ENCODE results near the gene CCDC171.
"Not testable (repeated sequence)": the region's sequence is repeated elsewhere in the genome, so short reads cannot be mapped to it uniquely, and the experiment has no call there.

The CCDC171 gene

DNA sequence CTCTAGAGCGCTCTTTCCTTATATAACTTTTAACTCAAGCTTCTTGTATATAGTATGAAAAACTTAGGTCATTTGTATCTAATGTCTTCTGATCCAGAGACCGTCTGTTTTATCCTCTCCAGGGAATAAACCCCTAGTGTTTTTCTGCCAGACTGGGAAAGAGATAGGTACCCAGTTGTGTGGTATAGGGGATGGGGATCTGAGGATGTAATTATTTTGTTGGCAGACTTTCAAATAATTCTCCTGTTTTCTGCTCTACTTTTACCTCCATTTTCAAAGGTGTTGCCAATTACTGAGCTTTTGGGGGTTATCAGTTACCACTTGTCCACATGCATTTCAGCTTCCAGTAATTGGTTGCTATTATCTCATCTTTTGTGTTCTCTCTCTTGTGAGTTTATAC is 17.9 kb downstream of the CCDC171 start:
- no peak for DNase-seq (ENCODE audit: low spot score)

DNA sequence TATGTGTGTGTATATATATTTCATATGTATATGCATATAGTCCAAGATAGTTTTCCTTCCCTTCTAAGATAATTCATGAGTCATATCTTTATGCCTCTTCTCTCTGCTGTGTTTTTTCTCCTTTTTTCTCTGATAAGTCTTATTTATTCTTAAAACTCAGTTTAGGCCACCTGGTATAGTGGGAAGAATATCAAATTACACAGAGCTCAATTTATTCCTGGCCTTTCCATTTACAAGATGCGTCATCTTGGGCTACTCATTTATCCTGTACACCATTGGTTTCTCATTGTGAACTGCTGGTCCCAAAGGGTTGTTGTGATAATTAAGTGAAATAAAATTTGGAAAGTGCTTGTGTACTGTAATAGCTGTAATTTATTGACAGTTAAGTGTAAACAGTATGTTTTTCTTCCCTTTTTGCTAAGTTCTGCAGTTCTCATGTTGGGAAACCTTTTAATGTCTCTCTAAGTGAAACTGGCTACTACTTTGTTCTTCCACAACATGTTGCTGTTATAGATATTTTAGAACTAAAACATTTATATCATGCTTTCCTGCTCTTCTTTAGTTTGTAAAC is 19.4 kb downstream of the CCDC171 start:
- DNase-seq (ENCODE audit: low spot score), result no peak

DNA sequence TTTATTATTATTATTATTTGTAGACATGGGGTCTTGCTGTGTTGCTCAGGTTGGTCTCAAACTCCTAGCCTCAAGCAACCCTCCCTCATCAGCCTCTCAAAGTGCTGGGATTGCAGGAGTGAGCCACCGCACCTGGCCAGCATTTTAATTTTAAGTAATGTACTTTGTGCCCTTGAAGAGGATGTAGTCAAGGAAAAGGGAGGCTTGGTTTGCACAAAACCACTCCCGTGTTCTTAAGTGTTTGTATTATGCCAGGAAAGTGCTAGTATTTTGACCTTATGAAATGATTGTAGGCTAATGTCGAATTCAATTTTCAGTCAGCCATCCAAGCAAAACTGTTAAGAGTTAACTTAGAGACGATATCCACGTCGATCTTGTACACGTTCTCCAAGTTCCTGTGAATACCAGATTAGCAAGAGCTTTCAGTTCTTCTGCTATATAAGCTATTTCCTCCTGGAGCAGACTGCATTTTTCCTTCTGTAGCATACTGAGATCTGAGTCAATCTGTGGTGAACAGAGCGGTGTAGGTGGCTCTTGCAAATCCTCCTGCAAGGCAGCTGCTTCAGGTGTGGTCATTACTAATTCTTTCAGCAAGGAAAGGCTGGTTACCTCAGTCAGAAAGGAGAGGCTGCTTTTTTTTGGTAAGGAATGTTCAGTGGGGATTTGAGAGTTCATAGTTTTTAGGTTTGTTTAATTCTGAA is 23.7 kb downstream of the CCDC171 start:
- no peak for DNase-seq (ENCODE audit: low spot score)

DNA sequence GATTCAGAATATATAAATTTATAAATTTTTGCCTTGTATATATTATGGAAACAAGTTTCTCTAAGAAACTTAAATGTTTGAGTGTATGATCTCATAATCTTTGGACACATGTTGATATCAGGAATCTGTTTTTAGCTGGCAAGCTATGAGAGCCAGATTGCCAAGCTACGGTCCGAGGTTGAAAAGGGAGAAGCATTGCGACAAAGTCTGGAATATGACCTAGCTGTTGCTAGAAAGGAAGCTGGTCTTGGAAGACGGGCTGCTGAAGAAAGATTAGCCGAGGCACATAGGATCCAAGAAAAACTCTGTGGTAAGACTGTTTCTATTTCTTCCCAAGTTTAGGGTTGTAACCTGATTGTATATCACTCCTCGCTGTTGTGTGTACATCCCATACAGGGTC is 25.9 kb downstream of the CCDC171 start:
- no peak for DNase-seq (ENCODE audit: low spot score)

DNA sequence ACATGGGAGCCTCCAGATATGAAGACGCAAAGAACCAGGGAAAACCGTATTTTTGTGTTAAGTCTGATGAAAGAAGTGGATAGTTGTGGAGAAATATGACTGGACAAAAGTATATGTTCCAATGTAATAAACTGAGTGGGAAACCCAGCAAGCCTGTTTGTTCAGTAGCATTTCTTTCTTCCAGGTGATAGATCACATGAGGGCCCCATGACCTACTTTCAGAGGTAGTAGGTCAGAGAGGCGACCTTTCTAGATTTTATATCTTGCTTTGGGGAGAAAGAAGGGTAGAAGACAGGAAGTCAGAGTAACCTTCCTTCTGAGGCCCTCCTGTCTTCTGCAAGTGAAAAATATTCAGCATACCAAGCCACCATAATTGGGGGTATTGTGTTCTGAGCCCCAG is 31.5 kb downstream of the CCDC171 start:
- no peak for DNase-seq (ENCODE audit: low spot score)

DNA sequence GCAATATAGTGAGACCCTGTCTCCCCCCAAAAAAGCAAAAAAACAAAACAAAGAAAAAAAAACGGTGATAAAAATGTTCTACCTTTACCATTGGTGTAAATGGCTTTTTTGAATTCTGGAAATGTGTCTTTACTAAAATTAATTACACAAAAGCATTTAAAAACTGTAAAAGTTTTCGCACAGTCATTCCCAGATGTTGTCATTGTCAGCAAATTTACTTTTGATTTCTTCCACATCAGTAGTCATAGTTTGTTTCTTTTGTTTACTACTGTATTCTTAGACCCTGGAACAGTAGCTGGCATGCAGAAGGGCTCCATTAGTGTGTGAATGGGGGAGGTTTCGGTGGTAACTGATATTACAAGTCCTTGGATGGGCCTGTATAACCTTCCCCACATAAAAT is 39.5 kb downstream of the CCDC171 start:
- no peak for DNase-seq (ENCODE audit: low spot score)

DNA sequence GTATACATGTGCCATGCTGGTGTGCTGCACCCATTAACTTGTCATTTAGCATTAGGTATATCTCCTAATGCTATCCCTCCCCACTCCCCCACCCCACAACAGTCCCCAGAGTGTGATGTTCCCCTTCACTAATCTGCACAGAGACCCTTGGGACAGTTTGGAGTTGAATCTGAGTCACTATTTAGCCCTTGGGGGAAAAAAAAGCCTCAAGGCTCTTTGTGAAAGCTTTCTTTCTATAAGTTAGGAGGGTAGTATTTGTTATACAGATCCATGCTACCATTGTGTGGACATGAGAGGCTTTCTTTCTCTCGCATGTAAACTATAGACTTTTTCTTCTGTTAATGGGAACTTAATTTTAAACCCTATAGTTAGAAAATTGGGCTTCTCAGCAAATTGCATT is 40.1 kb downstream of the CCDC171 start:
- not testable (repeated sequence) for DNase-seq (ENCODE audit: low spot score)

DNA sequence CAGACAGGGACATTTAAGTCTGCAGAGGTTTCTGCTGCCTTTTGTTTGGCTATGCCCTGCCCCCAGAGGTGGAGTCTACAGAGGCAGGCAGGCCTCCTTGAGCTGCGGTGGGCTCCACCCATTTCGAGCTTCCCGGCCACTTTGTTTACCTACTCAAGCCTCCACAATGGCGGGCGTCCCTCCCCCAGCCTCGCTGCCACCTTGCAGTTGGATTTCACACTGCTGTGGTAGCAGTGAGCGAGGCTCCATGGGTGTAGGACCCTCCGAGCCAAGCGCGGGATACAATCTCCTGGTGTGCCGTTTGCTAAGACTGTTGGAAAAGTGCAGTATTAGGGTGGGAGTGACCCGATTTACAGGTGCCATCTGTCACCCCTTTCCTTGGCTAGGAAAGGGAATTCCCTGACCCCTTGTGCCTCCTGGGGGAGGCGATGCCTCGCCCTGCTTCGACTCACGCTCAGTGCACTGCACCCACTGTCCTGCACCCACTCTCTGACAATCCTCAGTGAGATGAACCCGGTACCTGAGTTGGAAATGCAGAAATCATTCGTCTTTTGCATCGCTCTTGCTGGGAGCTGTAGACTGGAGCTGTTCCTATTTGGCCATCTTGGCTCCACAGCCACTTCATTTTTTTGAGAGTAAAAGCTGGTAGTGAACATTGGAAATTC is 48.0 kb downstream of the CCDC171 start:
- DNase-seq (ENCODE audit: low spot score), result not testable (repeated sequence)

DNA sequence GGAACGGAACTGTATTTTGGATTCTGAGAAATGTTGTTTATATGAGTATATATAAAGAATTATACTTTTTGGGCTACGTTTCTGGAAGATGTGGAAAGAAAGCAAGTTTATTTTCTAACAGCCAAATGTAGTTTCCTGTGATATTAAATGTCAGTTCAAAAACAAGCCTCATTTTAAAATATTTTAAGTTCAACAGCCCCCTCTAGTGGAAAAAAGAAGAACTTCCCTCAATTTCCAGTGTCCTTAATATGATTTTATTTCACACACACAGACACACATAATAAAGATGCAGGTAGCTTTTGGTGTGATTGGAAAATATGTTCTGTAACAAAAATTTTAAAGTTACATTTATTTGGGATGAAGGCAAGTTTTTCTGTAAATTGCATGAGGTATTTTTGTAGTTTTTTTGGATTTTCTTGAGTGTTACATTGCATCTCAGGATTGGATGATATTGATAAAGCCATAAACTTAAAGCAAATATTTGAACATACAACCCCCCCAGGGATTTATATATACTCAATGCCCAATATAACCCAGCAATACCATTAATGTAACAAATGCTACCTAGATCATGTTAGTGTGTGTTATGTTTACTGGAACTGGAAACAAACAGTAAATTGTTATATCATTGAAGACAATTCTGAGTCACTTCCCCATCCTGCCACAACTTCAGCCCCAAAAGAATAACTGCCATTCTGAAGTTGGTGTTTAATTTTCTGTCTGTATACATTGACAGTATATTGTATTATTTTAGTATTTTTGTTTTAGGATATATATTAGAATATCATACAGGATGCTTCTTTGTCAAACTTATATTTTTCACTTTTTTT is 54.0 kb downstream of the CCDC171 start:
- DNase-seq (ENCODE audit: low spot score), result peak; percentile 49

DNA sequence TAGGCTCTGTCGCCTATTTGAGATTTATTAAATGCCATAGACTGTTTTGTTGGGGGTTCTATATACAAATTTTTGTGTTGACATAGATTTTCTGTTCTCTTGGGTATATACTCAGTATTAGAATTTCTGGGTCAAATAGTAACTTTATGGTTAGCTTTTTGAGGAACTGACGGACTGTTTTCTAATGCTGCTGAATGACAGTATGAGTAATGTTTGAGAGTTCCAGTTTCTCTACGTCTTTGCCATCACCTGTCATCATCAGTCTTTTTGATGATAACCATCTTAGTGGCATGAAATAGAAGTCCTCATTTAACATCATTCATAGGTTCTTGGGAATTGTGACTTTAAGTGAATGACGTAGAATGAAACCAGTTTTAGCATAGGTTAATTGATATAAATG is 60.1 kb downstream of the CCDC171 start:
- no peak for DNase-seq (ENCODE audit: low spot score)

DNA sequence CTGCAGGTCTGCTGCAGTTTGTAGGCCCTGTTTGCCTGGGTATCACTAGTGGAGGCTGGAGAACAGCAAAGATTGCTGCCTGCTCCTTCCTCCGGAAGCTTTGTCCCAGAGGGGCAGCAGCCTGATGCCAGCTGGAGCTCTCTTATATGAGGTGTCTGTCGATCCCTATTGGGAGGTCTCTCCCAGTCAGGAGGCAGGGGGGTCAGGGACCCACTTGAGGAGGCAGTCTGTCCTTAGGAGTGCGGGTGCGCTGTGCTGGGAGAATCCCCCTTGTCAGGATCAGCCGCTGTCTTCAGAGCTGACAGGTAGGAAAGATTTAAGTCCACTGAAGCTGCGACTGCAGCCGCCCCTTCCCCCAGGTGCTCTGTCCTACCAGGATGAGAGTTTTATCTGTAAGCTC is 64.9 kb downstream of the CCDC171 start:
- DNase-seq (ENCODE audit: low spot score), result no peak

DNA sequence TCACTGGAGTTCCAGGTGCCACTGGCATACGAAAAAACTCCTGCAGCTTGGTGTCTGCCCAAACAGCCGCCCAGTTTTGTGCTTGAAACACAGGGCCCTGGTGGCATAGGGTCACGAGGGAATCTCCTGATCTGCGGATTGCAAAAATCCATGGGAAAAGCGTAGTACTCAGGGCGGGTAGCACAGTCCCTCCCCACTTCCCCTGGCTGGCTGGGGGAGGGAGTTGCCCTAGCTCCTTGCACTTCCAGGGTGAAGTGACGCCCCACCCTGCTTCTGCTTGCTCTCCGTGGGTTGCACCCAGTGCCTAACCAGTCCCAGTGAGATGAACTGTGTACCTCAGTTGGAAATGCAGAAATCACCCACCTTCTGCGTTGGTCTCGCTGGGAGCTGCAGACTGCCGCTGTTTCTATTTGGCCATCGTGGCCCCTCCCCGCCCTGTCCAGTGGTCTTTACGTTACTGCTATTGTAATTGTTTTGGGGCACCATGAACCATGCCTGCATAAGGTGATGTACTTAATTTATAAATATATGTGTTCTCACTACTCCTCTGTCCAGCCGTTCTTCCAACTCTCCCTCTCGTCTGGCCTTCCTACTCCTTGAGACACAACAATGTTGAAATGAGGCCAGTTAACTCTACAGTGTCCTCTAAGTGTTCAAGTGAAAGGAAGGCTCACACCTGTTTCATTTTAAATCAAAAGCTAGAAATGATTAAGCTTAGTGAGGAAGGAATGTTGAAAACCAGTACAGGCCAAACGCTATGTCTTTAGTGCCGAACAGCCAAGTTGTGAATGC is 65.9 kb downstream of the CCDC171 start:
- no peak for DNase-seq (ENCODE audit: low spot score)

DNA sequence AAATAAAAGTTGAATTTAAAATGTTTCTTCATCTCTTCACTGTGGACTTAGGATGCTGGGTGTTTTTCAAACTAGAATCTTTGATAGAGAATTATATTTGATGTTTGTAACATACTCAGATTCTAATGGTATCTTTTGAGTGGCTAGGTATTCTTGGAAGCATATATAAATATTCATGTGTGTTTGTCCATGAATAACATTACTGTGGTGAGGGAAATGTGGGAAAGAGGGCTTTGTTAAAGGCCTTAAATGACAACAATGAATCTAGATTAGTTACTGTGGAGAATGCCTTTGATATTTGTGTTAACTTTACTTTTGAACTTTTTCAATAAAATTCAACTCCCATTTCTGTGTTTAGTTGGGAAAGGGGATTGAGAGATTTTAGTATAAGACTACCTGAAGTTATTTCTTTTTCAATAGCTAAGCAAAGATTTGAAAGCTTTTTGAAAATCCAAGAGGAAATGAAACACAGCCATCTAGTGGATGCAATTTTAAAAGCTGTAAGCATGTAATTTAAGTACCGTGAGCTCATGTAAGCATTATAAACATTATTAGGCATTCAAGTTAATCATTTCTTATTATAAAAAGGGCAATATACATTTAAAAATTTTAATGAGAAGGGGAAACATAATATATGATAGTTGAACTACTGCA is 69.6 kb downstream of the CCDC171 start:
- DNase-seq (ENCODE audit: low spot score), result no peak

DNA sequence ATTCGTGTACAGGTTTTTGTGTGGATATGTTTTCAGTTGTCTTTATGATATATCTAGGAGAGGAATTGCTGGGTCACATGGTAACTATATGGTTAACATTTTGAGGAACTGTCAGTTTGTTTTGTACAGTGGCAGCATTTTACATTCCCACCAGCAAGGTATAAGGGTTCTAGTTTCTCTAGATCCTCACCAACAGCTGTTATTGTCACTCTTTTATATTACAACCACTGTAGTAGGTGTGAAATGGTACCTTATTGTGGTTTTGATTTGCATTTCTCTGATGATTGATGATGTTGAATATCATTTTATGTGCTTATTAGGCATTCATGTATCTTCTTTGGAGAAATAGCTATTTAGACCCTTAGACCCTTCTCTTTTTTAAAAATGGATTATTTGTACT is 82.9 kb downstream of the CCDC171 start:
- DNase-seq (ENCODE audit: low spot score), result no peak

DNA sequence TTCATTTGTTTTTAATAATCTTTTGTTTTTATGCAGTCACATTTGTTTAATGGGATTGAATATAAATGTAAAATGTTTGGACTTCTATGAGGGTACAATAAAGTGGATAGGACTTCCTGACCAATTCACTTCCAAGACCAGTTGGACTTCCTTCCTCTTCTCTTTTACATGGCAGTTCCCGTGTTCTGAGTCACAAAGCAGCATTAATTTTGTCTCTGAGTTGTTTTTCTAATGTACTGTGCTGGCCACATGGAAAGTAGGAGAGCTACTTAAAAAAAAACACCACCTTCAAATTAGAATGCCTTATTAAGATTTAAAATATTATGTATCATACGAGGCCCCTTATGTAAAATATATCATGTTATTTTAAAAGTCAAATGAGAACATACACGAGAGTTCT is 87.3 kb downstream of the CCDC171 start:
- no peak for DNase-seq (ENCODE audit: low spot score)

DNA sequence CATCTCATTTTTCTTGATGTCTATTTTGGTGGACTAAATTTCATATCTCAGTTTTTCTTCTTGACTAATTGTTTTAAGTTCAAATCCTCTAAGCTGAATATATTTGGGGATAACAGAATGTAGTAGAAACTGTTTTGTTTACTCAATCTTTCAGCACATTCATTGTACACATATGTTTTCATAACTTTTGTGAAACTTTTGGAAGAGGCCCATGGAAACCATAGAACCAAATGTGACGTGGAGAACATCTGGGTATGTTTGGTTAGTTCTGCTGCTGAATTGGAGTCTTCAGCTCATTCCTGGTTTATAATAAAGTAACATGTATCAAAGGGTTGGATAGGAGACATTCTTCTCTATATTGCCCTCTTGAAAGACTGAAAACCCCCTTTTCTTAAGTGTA is 88.4 kb downstream of the CCDC171 start:
- DNase-seq (ENCODE audit: low spot score), result no peak

DNA sequence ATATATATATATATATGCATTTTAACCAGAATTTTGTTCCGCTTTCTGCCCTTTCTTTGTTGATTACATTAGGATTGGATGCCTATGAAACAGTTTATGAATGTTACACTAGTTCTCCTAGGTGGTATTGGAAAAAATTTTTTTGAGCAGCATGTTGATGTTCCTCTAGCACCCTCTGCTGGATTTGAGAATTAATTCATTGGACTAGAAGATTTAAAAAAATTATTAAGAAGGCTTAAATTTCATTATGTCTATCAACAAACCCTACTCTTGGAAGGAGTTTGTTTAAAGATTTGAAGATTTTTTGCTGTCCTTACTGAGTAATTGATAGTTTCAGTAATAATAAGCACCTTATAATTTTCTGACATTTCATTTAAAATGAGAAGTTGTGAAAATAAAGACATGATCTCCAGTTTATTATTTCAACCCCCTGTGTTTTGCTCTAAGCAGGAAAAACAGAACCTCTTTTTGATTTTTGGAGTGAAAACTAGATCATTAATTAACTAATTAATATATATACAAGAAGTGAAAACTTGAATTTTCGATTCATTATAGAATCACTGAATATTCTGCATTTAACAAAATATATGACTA is 89.6 kb downstream of the CCDC171 start:
- DNase-seq (ENCODE audit: low spot score), result peak; percentile 48

DNA sequence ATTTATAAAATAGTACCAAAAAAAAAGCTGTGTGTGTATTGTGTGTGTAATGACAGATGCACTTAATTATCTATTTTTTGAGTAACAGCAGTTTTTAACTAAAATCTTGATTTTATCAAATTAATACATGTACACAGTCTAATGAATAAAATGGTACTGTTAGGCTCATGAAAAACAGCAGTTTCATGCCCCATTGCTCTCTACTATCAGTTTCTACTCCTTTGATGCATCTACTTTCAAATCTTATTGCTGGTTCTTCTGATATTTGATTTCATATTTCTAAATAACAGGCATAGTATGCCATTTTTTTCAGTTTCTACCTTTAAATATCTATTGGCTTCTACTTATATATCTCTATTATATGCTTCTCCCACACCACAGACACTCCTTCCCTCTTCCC is 117.4 kb downstream of the CCDC171 start:
- DNase-seq (ENCODE audit: low spot score), result no peak

DNA sequence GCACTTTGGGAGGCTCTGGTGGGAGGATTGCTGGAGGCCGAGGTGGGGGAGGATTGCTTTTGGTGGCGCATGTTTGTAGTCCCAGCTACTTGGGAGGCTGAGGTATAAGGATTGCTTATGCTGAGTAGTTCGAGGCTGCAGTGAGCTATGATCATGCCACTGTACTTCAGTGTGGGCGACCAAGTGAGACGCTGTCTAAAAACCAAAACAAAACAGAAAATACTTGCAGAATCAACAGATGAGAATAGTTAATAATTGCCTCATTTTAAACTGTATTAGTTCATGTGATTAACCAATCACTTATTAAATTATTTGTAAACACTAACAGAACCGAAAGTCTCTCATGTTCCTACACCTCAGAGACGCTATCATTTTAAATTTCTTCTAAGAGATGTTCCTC is 118.1 kb downstream of the CCDC171 start:
- no peak for DNase-seq (ENCODE audit: low spot score)

DNA sequence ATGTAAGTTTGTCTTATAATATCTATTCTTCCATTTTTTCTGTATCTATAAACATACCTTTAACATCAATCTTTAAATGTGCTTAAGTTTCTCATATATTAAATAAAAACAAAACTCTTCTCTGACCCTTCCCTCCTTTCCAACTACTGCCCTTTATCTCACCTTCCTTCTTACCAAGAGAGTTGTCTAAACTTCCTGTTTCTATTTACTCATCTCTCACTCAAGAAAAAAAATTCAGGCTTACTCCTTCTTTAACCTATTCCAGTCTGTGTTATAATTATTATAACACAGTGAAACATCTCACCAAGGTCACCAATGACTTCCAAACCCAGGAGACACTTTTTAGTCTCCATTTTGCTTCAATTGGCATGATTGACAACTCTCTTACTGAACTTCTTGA is 140.9 kb downstream of the CCDC171 start:
- DNase-seq (ENCODE audit: low spot score), result no peak

DNA sequence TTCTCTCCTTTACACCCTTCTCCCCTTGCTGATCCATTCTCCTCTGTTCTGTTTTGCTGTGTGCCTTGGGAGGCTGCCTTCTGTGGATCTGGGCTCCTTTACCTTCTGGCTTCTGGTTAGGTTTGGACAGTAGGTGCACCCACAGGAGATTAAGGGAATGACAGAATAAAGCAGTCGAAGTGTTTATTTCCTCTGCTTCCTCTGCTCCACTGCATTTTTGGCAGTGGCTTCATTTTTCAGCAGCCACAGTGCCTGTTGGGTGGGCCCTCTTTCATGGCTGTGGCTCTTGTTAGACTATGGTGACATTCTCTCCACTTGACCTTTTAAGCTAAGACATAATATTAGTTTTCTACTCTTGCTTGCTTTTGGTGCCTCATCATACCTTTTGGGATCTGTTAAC is 144.1 kb downstream of the CCDC171 start:
- peak; percentile 21 for DNase-seq (ENCODE audit: low spot score)

Measured in AG08395 (cell line).